Measurements from ENCODE around the gene FBXW9.

- no peak for TF ChIP-seq CTCF (IDR thresholded peaks at IDR 0.05; ENCODE audit: poor library complexity)
- no peak for TF ChIP-seq EZH2 (IDR thresholded peaks at IDR 0.05; ENCODE audit: borderline replicate concordance)
- TF ChIP-seq EZH2phosphoT487 (IDR thresholded peaks at IDR 0.05; ENCODE audit: low read depth, severe bottlenecking, unreplicated experiment), result no peak
Observed at GRCh38 chr19:12660980-12661379, 35.5 kb downstream of the FBXW9 start.

All from hepatocyte (in vitro differentiated cells).